GM18520 (cell line): Measurements from ENCODE around the gene MORN4.
"Not testable (repeated sequence)": the region's sequence is repeated elsewhere in the genome, so short reads cannot be mapped to it uniquely, and the experiment has no call there.

Source experiments
- ATAC-seq: cut with Tn5 transposase; IDR thresholded peaks from one replicate; pipeline ENCODE4 v1.9.1; 2021; ENCODE audit not compliant: unreplicated experiment

Gene MORN4

GRCh38 chr10:97642471-97643159, 9.3 kb upstream of the MORN4 start:
- not testable (repeated sequence) for ATAC-seq

- ATAC-seq: peak; percentile 1
Observed at GRCh38 chr10:97640868-97641811, 7.8 kb upstream of the MORN4 start.

DNA sequence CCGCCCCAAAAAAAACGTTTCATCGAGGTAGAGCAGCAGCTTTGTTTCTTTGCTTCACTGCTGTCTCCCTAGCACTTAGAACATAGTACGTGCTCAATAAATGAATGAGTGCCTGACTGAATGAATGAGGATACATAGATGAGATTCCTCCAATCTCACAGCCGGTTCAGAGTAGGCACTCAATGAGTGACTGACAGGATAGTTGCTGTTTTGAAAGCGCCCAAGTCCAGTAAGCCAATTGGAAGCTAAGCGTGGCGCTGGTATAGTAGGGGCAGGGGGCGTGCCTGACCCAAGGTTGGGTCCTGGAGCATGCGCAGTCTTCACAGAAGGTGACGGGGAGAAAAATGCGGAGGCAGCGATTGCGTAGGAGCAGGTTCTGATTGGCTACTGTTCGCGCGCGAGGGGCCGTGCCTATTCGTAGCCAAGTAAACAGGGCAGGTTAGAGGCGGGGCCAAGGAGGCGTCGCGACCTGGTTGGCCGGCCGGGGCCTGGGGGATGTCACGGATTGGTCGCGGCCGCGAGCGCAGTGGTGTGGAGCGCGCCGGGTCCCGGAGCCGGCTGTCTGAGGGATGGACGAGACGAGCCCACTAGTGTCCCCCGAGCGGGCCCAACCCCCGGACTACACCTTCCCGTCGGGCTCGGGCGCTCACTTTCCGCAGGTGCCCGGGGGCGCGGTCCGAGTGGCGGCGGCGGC, 7.0 kb upstream of the MORN4 start, which contains the start of gene PI4K2A:
TSS of gene PI4K2A (plus strand) at position 498 of the 694 bp plus-strand sequence. CDS start at position 570, 72 bp downstream.
- ATAC-seq: peak; percentile 93

DNA sequence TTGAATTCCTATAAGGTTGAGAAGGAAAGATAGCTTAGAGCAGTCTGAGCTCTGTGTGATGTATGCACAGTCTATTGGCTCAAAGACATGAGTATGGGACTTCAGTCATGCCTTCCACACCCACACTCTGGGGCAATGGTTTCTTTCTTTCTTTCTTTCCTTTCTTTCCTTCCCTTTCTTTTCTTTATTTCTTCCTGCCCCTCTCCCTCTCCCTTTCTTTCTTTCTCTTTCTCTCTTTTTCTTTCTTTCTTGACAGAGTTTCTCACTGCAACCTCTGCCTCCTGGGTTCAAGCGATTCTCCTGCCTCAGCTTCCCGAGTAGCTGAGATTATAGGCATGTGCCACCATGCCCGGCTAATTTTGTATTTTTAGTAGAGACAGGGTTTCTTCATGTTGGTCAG, 5.8 kb upstream of the MORN4 start:
- not testable (repeated sequence) for ATAC-seq

DNA sequence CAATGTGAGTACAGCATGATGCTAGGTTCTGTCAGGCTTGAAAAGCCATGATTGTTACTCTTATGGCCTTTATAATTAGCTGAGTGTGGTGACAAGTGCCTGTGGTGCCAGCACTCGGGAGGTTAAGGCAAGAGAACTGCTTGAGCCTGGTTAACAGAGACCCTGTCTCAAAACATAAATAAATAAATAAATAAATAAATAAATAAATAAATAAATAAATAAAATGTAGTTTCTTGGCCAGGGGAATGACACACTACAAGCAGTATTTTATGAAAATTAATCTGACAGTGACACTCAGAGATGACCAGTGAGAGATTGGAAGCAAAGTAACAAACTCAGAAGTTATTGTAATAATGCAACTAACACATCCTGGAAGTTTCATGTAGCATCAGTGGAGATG, 2.3 kb upstream of the MORN4 start:
- no peak for ATAC-seq

- ATAC-seq: no peak
Observed at GRCh38 chr10:97633921-97634320, 621 bp upstream of the MORN4 start.

GRCh38 chr10:97631098-97631497, 2.2 kb downstream of the MORN4 start:
- no peak for ATAC-seq

DNA sequence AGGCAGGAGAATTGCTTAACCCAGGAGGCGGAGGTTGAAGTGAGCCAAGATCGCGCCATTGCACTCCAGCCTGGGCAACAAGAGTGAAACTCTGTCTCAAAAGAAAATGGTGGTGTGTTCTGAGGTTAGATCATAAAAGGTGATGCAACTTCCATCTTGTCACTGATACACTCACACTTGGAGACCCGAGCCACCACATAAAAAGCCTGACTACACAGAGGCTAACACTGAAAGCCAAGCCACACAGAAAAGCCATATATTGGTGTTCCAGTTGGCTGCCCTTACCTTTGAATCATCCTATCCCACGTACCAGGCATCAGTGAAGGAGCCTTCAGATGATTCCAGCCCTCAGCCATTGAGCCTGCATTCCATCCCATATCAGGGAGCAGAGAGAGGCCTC, 4.0 kb downstream of the MORN4 start:
- no peak for ATAC-seq

DNA sequence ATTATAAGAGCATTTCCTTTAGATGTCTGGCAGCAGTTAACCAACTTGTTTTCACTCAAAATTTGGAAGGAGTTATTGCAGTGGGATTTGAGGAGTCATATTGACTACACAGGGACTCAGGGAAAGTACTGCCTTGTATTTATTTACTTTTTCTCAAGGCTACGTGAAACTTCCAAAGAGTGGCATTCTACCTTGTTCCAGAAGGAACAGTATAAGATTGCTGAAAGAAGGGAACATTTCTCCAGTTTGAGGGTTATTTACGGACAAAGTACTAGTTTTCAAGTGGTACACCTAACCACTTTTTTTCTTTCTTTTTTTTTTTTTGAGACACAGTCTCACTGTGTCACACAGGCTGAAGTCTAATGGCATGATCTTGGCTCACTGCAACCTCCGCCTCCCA, 5.1 kb downstream of the MORN4 start:
- no peak for ATAC-seq

GRCh38 chr10:97627731-97628130, 5.6 kb downstream of the MORN4 start:
- ATAC-seq: no peak

DNA sequence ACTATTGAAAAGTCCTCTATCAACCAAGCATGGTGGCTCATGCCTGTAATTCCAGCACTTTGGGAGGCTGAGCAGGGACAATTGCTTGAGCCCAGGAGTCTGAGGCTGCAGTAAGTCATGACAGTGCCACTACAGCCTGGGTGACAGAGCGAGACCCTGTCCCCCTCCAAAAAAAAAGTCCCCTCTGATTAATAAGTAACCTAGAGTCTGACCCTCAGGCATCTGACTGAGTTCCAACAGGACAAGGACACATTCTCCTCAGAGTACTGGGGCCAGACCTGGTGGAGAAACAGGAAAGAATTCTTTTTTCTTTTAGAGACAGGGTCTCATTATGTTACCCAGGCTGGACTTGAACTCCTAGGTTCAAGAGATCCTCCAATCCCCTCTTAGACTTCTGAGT, 10.0 kb downstream of the MORN4 start:
- no peak for ATAC-seq

GRCh38 chr10:97618733-97619132, 14.6 kb downstream of the MORN4 start:
- no peak for ATAC-seq

DNA sequence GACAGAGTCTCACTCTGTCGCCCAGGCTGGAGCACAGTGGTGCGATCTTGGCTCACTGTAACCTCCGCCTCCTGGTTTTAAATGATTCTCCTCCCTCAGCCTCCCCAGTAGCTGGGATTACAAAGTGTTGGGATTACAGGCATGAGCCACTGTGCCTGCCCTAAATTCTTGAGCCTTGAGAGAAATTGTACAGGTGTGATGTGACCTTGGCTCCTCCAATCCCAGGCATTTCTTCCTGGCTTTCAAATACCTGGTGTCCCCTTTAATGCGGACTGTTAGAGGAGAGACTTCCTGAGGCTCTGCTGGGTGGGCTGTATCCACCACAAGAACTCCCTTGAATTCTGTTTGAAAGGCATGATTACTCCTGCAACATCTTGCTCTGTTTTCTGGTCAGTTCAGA, 15.0 kb downstream of the MORN4 start:
- no peak for ATAC-seq

GRCh38 chr10:97612386-97612785, 20.9 kb downstream of the MORN4 start:
- no peak for ATAC-seq

DNA sequence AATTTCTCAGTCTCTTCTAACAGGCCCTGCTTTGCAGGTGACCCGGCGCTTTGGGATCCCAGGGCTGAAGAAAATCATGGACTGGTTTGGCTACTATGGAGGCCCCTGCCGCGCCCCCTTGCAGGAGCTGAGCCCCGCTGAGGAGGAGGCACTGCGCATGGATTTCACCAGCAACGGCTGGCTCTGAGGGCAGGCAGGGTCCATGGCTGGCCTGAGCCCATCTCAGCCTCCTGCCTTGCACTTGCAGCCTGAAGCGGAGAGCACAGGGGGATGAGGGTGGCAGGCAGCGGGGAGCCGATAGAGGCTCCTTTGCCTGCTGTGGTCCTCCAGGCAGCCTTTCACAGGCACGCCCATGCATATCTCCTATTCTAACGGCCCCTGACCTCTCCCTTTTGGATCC, 21.8 kb downstream of the MORN4 start:
- no peak for ATAC-seq

DNA sequence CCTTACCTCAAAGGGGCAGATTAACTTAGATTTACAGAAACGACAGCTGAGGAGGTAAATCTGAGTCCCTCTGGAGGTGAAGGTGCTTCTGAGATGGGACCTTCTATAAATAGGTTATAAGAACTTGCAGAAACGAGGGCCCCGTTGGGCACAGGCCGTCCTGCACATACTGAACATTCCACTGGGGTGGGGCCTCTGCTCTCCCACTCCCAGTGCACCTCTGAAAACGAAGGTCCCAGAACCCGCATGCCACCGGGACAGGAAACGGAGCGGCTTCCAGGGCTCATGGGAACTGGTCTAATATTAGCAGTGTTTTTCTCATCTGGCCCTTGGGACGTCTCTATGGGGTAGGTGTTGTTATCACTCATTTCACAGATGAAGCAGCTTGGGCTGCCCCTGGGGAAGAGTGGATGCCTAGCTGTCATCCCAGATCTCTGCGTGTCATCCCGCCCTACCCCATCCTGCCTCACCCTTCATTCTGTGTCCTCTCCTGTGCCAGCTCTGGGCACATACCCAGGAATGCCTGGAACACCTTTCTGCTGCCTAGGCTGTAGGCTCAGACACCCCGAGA, 24.2 kb downstream of the MORN4 start:
- ATAC-seq: no peak

- no peak for ATAC-seq
Observed at GRCh38 chr10:97607095-97607636, 26.1 kb downstream of the MORN4 start.

DNA sequence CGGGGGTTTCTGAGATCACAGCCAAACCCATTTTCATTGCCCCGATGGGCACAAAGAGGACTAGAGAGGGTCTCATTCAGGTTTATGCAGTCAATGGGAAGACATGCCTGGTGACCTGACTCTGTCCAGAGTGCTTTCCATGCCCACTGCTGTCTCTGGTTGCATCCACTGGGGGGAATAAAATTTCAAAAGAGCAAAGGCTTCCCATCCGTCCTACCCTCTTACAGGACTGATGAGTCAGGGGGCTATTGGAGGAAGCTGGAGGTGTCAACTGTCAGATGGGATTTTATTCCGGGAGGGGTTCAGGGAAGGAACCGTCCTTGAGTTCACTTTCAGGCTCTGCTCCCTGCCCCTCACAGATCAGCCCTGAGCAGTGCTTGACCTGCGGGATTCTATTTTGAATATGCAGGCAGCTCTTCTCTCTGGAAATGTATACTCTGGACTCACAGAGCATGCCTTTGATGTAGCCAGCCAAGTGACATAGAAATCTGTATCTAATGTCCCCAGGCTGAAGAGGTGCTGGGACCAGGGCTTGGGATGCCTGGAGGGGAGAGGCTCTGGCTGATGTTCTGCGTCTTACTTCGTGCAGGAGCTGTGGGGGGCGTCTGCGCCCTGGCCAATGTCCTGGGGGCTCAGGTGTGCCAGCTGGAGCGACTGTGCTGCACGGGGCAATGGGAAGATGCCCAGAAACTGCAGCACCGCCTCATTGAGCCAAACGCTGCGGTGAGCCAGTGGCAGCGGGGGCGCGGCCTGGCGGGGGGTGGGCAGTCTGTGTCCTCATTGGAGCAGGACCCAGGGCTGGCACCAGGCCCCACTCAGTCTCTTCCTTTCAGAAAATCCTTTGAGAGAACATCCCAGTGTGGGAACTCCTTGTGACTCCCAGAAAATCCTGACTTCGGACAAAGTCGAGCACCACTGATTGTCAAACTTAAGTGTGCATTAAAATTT, 31.8 kb downstream of the MORN4 start:
- no peak for ATAC-seq

DNA sequence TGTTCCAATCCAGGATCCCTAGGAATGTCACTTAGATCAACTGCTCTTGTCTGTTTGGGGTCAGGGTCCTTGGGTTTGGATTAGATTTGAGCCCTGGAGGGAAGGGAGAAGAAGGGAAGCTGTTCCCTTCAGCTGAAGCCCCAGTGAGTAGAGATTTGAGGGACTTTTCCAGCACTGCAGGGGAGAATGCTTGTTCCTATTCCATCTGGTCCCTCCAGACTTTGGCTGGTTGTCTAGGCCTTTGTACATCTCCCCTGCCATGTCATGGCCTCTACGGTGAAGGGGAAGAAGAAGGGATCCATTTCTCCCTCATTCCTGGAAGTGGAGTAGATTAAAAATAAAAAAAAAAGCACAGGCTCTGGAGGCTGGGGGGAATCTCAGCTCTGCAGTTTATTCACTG, 32.7 kb downstream of the MORN4 start:
- no peak for ATAC-seq

DNA sequence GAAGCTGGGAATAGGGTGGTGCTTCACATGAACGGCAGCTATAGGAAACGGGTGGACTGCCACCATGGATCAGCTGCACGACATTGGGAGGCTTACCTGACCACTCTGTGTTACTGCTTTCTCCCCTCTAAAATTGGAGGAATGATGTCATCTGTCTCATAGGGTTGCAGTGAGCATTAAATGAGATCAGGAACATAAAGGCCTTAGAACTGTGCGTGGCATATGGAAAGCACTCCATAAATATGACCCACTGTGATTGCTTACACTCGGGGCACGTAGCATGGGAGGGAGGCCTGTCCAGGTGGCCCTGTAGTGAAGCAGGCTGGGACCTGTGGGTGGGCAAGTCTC, 34.1 kb downstream of the MORN4 start:
- no peak for ATAC-seq
